Activated T-helper 1 cell treated with Interleukin-2 at 50 U/mL for 16 hours (primary cell): ENCODE data around the gene FNBP1.

Experiments used
- DNase-seq: peaks from one replicate; pipeline ENCODE4 v3.0.0-alpha.2; 2020; ENCODE audit warnings: low read depth

FNBP1 gene

DNA sequence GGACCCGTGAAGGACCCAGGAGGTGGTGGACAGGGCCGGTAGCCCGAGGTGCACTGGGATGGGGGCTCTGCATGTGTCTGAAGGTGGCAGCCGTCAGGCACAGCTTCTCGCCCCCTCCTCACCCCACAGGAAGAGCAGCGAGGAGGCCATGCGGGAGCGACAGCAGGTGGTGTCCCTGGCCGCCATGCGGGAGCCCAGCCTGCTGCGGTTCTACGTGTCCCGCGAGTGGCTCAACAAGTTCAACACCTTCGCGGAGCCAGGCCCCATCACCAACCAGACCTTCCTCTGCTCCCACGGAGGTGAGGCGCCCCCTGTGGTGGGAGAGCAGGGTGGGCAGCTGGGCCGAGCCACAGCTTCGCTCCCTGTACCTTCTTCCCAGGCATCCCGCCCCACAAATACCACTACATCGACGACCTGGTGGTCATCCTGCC is 167.8 kb downstream of the FNBP1 start:
- no peak for DNase-seq

- DNase-seq = no peak
Observed at GRCh38 chr9:129874261-129875101, 168.5 kb downstream of the FNBP1 start.

- no peak for DNase-seq
Observed at GRCh38 chr9:129873563-129874190, 169.3 kb downstream of the FNBP1 start.

GRCh38 chr9:129871046-129871445 is 171.9 kb downstream of the FNBP1 start:
- no peak for DNase-seq

DNA sequence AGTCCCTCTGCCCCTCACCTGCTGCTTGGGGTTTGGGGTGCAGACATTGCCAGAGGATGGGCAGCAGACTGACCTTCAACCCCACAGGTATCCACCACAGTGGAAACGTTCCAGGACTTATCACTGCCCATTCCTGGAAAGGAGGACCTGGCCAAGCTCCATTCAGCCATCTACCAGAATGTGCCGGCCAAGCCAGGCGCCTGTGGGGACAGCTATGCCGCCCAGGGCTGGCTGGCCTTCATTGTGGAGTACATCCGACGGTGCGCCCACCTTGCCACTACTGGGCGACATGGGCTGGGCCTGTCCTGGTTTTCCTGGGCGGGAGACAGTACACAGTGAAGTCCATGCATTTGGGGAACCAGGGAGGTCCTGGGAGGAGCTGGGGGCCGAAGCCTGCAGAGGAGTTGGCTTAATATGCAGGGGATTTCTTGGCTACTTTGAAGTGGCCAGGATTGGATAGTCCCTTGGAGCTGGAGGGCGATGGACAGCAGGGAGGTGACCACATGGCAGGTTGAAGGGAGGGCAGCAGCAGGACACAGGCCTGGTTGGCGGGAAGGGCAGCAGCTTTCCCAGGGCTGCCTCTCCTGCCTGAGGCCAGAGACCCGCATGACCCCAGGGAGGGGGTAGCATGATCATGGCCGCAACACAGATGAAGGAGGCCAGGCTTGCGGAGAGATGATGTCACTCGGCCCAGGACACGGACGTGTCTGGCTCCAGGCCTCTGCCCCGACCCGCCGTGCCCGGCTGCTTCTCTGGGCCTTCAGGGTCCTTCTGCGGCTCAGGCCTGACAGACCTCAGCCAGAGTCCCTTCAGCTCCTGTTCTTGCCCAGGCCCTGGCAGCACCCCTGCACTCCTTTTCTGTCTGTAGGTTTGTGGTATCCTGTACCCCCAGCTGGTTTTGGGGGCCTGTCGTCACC is 173.1 kb downstream of the FNBP1 start:
- no peak for DNase-seq

DNA sequence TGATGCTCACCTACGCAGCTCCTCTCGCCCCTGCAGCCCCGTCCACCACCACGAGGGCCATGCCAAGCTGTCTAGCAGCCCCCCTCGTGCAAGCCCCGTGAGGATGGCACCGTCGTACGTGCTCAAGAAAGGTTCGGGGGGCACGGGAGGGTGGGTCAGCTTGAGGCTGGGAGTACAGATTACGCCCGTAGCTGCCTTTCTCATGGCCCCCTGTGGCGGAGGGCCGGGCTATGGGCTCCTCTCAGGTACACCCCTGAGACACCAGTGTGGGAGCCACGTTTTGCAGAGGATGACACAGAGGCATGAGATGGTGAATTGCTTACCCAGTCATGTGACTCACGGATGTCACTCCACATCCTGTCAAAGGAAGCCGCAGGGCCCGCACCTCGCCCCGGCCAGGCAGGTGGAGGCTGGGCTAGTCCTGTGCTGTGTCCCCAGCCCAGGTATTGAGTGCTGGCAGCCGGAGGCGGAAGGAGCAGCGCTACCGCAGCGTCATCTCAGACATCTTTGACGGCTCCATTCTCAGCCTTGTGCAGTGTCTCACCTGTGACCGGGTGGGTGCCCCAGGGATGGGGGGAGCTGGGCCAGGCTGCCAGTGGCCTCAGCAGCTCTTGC is 174.0 kb downstream of the FNBP1 start:
- DNase-seq = peak; percentile 90

DNA sequence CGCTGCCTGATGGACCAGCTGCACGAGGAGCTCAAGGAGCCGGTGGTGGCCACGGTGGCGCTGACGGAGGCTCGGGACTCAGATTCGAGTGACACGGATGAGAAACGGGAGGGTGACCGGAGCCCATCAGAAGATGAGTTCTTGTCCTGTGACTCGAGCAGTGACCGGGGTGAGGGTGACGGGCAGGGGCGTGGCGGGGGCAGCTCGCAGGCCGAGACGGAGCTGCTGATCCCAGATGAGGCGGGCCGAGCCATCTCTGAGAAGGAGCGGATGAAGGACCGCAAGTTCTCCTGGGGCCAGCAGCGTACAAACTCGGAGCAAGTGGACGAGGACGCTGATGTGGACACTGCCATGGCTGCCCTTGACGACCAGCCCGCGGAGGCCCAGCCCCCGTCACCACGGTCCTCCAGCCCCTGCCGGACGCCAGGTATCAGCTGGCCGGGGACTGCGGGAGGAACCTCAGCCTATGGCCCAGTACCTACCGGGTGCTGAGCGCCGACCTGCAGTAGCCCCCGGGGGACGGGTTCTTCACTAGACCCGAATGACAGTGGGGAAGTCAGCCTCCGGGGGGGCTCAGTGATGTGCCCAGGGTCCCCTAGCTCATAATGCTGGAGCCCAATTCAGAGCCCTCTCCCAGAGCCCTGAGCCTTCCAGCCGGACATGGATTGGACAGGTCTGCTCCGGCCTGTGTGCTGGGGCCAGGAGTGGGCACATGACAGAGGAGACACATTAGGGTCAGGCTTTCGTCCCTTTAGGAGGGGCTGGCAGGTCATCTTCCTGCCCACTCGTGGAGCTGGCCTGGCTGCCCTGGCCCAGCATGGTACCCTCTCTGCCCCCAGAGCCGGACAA is 174.7 kb downstream of the FNBP1 start:
- no peak for DNase-seq

DNA sequence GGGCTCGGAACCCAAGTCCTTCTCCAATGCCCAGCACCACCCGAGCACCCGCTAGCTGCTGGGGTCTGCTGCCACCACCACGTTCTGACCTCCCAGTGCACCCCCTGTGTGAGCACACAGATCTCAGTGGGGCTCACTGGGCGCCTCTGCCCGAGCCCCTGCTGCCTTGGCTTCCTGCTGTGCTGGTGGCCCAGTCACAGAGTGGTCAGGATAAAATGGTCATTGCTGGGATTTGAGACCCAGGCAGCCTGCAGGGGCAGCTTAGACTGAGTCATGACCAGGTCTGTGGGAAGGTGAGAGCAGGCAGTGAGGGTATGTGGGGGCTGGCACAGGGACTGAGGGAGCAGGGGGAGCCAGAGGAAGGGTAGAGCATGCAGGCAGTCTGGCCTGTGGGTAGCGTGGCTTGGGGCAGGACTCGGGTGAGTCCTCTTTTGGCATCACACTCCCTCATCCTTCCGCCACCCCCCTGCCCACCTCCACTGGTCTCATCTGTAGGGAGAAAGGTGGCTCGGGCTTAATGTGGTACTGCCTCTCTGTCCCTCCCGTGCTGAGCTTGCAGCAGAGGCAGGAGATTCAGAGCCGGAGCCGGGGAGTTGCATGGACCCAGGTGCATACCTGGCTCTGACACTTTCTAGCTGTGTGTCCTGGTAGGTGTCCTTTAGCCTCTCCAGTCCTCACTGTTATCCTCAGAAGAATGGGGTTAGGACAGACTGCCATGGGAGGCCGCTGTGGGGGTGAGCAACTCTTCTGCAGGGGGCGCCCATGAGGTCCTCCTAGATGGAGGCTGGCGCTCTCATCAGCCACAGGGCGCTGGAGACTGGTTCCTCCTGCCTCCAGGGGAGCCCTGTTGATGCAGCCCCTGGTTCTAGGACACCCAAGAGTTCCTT is 175.6 kb downstream of the FNBP1 start:
- DNase-seq = no peak

GRCh38 chr9:129866394-129867135 is 176.4 kb downstream of the FNBP1 start:
- peak; percentile 29 for DNase-seq

DNA sequence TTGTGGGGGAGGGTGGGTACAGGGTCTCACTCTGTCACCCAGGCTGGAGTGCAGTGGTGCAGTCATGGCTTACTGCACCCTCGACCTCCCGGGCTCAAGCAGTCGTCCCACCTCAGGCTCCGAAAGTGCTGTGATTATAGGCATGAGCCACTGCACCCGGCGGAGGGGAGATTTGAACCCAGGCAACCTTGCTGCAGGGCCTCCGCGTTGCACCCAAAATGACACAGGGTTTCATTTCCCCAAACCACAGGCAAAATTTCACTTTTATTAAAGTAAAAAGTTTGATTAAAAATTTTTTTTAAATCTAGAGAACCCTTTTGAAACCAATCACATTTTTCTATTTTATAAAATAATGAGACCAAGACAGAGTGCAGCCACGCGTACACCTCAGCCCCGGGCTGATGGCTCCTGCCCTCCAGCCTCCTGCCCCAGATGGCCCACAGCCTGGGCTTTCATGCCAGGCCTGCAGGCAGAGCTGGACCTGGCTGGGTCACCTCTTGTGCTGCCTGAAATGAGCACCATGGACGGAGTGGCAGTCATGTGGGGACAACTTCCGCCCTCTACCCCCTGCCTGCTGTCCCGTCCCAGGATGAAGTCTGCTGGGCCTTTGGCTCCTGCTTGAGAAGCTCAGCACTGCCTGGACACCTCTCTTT is 177.2 kb downstream of the FNBP1 start:
- DNase-seq = no peak

- no peak for DNase-seq
Observed at GRCh38 chr9:129864991-129865647, 177.9 kb downstream of the FNBP1 start.

DNA sequence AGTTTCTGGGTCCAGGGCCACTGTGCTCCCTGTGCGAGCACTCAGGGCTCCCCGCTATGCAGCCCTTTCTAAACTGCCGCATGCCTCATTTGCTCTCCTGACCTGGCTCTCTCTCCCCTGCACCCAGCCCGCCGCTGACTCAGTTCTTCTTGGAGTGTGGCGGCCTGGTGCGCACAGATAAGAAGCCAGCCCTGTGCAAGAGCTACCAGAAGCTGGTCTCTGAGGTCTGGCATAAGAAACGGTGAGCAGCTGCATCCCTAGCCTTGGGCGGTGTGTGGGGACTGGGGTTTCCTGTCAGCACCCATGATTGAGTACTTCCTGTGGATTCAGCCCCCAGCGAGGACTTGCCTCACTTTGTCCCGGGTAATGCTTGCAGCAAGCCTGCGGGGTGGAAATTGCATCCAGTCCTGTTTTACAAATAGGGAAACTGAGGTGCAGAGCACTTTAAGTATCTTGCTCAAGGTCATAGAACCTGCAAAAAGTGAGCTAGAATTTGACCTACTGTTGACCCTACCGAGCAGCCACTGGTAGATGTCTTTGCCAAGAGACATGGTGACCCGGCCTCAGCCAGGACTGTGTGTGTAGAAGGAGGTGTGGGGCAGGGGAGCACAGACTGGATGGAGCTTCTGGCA is 179.8 kb downstream of the FNBP1 start:
- DNase-seq = peak; percentile 58

DNA sequence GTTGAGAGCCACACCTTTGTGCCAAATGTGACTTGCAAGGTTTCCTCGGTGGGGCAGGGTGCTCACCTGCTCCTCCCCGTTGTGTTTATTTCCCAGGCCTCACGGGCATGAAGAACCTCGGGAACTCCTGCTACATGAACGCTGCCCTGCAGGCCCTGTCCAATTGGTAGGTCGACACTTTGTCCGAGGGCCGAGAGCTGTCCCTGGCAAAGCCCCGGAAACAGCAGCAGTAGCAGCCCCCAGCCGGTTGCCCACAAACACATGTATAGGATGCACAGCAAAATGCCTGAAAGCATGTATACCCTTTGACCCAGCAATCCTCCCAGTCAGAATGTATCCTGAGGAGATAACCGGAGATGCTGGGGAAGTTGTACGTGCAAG is 181.6 kb downstream of the FNBP1 start:
- DNase-seq = no peak

GRCh38 chr9:129860653-129861446 is 182.1 kb downstream of the FNBP1 start:
- no peak for DNase-seq

DNA sequence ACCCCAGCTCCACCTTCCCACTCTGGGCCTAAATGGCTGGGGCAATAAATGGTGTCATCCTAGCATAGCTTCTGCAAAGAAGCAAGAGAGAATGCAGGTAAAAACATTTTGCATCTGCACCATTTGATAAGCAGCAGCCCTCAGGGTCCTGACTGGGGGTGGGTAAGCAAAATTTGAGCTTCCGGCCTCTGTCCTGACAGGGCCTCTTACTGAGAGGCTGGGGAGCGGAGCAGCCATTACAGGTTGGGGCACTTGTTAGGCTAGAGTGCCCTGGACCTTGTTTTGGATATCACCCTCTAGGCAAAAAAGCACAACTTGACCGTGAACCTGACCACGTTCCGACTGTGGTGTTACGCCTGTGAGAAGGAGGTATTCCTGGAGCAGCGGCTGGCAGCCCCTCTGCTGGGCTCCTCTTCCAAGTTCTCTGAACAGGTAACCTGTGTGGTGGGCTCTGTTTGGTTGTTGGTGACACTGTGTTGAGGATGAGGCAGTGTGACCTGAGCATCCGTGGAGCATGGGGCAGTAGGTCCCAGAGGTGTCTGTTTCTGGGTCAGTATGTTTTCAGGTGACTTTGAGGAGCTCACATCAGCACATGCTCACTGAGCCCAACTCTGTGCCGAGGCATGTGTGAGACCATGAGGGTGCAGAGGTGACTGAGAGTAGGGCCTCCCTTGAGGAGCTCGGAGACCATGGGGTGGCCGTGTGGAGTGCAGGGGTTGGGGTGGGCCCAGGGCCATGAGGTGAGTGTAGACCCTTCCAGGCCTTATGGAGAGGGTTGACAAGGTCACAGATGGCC is 184.6 kb downstream of the FNBP1 start:
- DNase-seq = no peak

GRCh38 chr9:129857207-129857606 is 185.8 kb downstream of the FNBP1 start:
- no peak for DNase-seq
